Activated CD4-positive, alpha-beta T cell treated with anti-CD3 and anti-CD28 coated beads for 1 hour (primary cell): ENCODE measurements around the gene VPS33B.
A peak's percentile ranks its signal among the peaks of the same experiment; 100 is the strongest.
"Not testable (repeated sequence)": the region's sequence is repeated elsewhere in the genome, so short reads cannot be mapped to it uniquely, and the experiment has no call there.

Experiments
- DNase-seq: peaks from one replicate; pipeline ENCODE4 v3.0.0-alpha.2; 2020

VPS33B gene

DNA sequence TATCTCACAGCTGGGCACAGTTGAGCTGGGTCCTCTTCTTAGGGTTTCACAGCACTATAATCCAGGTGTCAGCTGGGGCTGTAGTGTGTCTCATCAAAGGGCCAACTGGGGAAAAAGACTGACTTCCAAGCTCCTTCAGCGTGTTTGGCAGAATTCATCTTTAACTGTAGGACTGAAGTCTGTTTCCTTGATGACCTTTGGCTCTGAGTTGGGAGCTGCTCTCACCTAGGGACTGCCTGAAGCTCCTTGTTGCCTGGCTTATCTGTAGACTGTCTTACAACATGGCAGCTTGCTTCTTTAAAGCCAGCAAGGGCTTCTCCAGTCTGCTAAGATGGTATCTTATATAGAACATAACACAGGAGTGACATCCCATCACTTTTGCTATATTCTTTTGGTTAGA lies 5.3 kb upstream of the VPS33B start:
- no peak for DNase-seq

DNA sequence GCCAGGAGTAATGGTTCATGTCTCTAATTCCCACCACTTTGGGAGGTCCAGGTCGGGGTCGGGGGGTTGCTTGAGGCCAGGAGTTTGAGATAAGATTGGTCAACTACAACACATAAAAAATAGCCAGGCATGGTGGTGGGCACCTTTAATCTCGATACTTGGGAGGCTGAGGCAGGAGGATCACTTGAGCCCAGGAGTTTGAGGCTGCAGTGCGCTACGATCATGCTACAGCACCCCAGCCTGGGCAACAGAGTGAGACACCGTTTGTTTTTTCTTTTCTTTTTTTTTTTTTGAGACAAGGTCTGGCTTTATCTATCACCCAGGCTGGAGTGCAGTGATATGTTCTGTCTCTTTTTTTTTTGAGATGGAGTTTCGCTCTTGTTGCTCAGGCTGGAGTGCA lies 1.3 kb upstream of the VPS33B start:
- no peak for DNase-seq

- no peak for DNase-seq
These were observed 387 bp upstream of the VPS33B start for GRCh38 chr15:91022832-91023129.

- DNase-seq, result no peak
These were observed 799 bp downstream of the VPS33B start for GRCh38 chr15:91021516-91022074.

- DNase-seq, result no peak
These were observed 4.2 kb downstream of the VPS33B start for GRCh38 chr15:91018158-91018557.

- no peak for DNase-seq
These were observed 4.7 kb downstream of the VPS33B start for GRCh38 chr15:91017716-91018115.

GRCh38 chr15:91013701-91014100 lies 8.7 kb downstream of the VPS33B start:
- not testable (repeated sequence) for DNase-seq

DNA sequence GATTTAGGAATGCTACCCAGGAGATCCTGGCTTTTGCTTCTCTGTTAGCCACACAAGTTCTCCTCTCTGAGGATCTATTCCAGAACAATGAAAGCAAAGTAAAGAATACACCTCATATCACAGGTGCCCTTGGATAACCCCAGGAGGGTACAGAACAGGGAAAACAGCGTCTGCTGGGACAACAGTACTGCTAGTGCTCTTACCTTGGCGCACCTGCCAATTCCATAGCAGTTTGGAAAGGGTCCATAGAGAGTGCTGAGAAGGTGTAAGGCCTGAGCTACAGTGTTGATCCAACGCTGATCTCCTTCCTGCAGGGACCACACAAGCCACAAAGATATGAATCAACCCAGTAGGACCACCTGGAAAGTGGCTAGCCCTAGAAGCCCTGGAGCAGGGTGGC lies 15.1 kb downstream of the VPS33B start:
- DNase-seq, result no peak

- no peak for DNase-seq
These were observed 21.2 kb downstream of the VPS33B start for GRCh38 chr15:91001209-91001608.

DNA sequence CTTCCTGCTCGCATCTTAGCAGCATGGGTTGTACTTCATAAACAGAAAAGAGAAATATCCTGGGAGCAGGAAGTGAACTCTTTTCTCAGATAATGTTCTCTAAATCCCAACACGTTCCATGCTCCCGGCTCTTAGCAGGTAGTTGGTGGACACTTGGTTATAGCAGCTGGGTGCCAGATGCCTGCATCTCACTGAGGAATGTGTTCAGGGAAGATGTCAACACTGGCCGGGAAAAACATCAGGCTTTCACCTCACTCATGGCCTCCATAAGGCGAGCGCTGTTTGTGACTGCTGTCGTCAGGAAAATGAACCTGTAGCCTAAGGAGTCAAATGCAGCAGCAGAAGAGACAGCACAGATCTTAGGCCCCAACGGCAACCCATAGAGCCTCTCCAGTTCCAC lies 23.7 kb downstream of the VPS33B start:
- no peak for DNase-seq

GRCh38 chr15:90994417-90995311 lies 27.7 kb downstream of the VPS33B start, which contains the start of gene PRC1:
Gene PRC1 (minus strand): TSS chr15:90994535. CDS start chr15:90994417, 118 bp downstream.
- DNase-seq, result peak; percentile 95

DNA sequence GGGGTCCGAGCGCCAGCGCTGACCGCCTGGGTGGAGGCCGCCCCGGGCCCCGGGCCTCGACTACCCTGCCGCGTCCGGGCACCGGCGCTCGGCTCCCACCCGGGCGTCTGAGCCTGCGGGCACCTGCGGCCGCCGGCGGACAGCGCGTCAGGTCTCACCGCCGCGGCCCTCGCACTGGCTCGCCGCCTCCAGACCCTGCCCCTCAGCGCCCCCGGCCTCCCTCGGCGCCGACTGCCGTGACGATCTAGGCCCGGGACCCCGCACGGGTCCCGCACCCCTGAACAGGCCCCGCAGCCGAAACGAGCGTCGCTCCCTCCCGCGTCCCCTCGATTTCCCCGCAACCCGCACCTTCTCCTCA lies 28.4 kb downstream of the VPS33B start:
- no peak for DNase-seq

- no peak for DNase-seq
These were observed 30.7 kb downstream of the VPS33B start for GRCh38 chr15:90991587-90992285.

DNA sequence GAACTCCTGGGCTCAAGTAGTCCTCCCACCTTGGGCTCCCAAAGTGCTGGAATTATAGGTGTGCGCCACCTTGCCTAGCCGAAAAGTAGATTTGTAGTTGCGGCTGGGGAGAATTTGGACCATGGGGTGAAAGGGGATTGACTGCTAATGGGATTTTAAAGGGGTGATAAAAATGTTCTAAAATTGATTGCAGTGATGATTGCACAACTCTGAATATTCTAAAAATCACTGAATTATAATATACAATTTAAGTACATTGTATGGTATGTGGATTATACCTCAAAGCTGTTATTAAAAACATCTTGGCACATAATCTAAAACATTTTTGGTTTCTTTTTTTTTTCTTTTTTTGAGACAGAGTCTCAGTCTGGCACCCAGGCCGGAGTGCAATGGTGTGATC lies 31.9 kb downstream of the VPS33B start:
- DNase-seq, result no peak

GRCh38 chr15:90989040-90989768 lies 33.2 kb downstream of the VPS33B start:
- no peak for DNase-seq

- no peak for DNase-seq
These were observed 34.1 kb downstream of the VPS33B start for GRCh38 chr15:90988296-90988695.

GRCh38 chr15:90987561-90988141 lies 34.7 kb downstream of the VPS33B start:
- no peak for DNase-seq

DNA sequence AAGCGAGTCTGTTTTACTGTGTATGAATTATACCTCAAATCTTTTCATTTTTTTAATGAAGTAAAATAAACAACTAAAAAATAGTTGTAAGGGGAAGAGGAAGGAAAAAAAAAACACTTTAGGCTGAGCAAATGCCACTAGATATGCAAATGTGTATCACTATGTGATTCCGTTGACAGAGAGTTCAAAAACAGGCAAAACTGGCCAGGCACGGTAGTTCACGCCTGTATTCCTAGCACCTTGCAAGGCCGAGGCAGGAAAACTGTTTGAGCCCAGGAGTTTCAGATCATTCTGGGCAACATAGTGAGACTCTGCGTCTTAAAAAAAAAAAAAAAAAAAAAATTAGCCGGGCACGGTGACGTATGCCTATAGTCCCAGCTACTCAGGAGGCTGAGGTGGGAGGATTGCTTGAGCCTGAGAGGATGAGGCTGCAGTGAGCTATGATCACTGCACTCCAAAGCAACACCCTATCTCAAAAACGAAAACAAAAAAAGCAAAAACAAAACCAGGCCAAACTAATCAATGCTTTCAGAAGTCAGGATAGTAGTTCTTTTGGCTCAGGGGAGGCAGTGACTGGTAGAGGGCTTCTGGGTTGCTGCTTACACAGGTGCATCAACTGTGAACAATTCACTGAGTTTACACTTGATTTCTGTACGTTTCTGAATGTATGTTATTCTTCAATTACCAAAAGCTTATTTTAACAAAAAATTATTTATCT lies 35.4 kb downstream of the VPS33B start:
- DNase-seq, result no peak

GRCh38 chr15:90982135-90982534 lies 40.3 kb downstream of the VPS33B start:
- no peak for DNase-seq

- DNase-seq, result no peak
These were observed 40.7 kb downstream of the VPS33B start for GRCh38 chr15:90981681-90982080.

DNA sequence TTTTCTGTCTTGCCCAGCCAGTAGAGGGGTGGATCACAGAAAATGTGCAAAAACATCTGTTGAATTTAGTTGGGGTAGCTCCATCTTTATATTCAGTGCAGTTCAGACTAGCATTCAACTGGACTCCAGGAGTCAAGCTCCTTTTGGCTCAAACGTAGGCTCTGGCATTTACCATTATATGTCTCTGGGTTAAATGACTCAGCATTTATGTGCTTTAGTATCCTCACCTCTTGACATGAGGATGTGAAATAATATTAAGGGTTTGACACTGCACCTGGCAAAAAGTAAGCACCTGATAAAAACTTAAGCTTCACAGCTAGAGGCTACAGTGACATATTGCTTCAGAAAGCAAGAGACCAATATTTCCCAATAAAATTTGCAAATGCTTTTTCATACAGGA lies 42.8 kb downstream of the VPS33B start:
- no peak for DNase-seq

GRCh38 chr15:90974216-90974615 lies 48.2 kb downstream of the VPS33B start:
- no peak for DNase-seq
